Endodermal cell (in vitro differentiated cells): Measurements from ENCODE around the gene TUT7. TPM values are rescaled to one million over a fixed set of nuclear protein-coding genes. Genes with fewer than 3 reads are reported as not detected.

Source experiments
- DNase-seq: peaks from one replicate; pipeline ENCODE4 v3.0.0-alpha.2; 2017
- H3K27ac ChIP-seq: 2 replicates; pipeline ENCODE4 v1.5.1; 2013; ENCODE audit warnings: mild to moderate bottlenecking, low read depth, low read length, moderate library complexity
- H3K27me3 ChIP-seq: 2 replicates; pipeline ENCODE4 v1.6.1; 2013; ENCODE audit warnings: mild to moderate bottlenecking, low read length, moderate library complexity; ENCODE audit not compliant: insufficient read depth, control insufficient read depth, poor library complexity, severe bottlenecking
- H3K36me3 ChIP-seq: 2 replicates; pipeline ENCODE4 v1.7.0; 2013; ENCODE audit warnings: mild to moderate bottlenecking, low read length, moderate library complexity; ENCODE audit not compliant: control insufficient read depth, insufficient read depth
- H3K4me1 ChIP-seq: one replicate; pipeline ENCODE4 v1.7.0; 2013; ENCODE audit warnings: low read length; ENCODE audit not compliant: control insufficient read depth, insufficient read depth
- H3K4me3 ChIP-seq: 2 replicates; pipeline ENCODE4 v1.5.1; 2013; ENCODE audit warnings: mild to moderate bottlenecking, low read length, moderate library complexity
- H3K9ac ChIP-seq: 2 replicates; pipeline ENCODE4 v1.6.1; 2013; ENCODE audit warnings: mild to moderate bottlenecking, low read length, moderate library complexity; ENCODE audit not compliant: poor library complexity, severe bottlenecking; ENCODE audit errors: extremely low read depth
- H3K9me3 ChIP-seq: 2 replicates; pipeline ENCODE4 v1.6.1; 2013; ENCODE audit warnings: mild to moderate bottlenecking, low read length, moderate library complexity; ENCODE audit not compliant: control insufficient read depth
- H3K27ac Mint-ChIP-seq: 2 replicates; pipeline ENCODE4 v1.8.0; 2020; ENCODE audit warnings: mixed read lengths
- H3K27me3 Mint-ChIP-seq: 2 replicates; pipeline ENCODE4 v1.8.0; 2021; ENCODE audit warnings: mild to moderate bottlenecking, mixed read lengths; ENCODE audit not compliant: insufficient read depth
- H3K36me3 Mint-ChIP-seq: 2 replicates; pipeline ENCODE4 v1.8.0; 2020; ENCODE audit warnings: low read depth, mixed read lengths
- H3K4me1 Mint-ChIP-seq: 2 replicates; pipeline ENCODE4 v1.8.0; 2020; ENCODE audit warnings: mixed read lengths
- H3K4me3 Mint-ChIP-seq: 2 replicates; pipeline ENCODE4 v1.8.0; 2020; ENCODE audit warnings: mild to moderate bottlenecking, moderate library complexity, mixed read lengths
- H3K9me3 Mint-ChIP-seq: 2 replicates; pipeline ENCODE4 v1.8.0; 2020; ENCODE audit warnings: mild to moderate bottlenecking, mixed read lengths
- CTCF ChIP-seq: fragments of 200-600 bp; sonication (generic); conservative IDR thresholded peaks from 2 replicates; pipeline ENCODE4 v1.5.0; 2021; ENCODE audit warnings: antibody characterized with exemption, mild to moderate bottlenecking
- WGBS, 2 experiments: methylation state at CpG; one replicate each; pipeline versions ENCODE4 v1.1.5 to v1.1.7; 2013; ENCODE audit warnings: missing lambda C conversion rate in 2 of 2, mixed read lengths in 1 of 2; ENCODE audit not compliant: insufficient coverage in 1 of 2, insufficient read length in 1 of 2; 5-methylcytosine and 5-hydroxymethylcytosine counted together
- total RNA-seq, 2 donors: library from RNA; stranded (reverse); fragmentation: NEBNext Ultra II Directional in 1 of 2; extraction: Animal tissue kit (Norgen Biotek cat#: 25700) in 1 of 2; gene quantifications; 2 replicates in 1 of 2; 3 replicates in 1 of 2; pipeline ENCODE4 v1.2.1, GENCODE V29; 2021

TUT7 gene
- total RNA-seq, 2 donors from 2014 or later = 25.8 to 38.3 TPM

GRCh38 chr9:86275962-86276361 lies 78.2 kb downstream of the TUT7 start:
- Histone ChIP-seq H3K27me3 (no peaks in the 10 kb centered on the region), H3K4me1 (peaks cover 9% of the 10 kb centered on the region), H3K9me3 (peaks cover 6% of the 10 kb centered on the region), H3K9ac (no peak overlapping the region), H3K4me3 (no peak overlapping the region), H3K27ac (no peak overlapping the region), H3K36me3 (peaks cover 35% of the 10 kb centered on the region)
- peak; percentile 74 for TF ChIP-seq CTCF
- DNase-seq = peak; percentile 46
- Mint-ChIP-seq H3K27me3 (no peaks in the 10 kb centered on the region), H3K9me3 (peaks cover 3% of the 10 kb centered on the region), H3K4me3 (no peak overlapping the region), H3K27ac (no peak overlapping the region), H3K36me3 (peaks cover 28% of the 10 kb centered on the region), H3K4me1 (peaks cover 20% of the 10 kb centered on the region)
- 86 to 88% methylated on average over 1 to 3 of the region's 3 CpGs for WGBS, 2 experiments

GRCh38 chr9:86274821-86275643 lies 79.2 kb downstream of the TUT7 start:
- peaks cover 28% of the 10 kb centered on the region for H3K36me3 Mint-ChIP-seq
- 94 to 97% methylated on average over 4 to 6 of the region's 7 CpGs for WGBS, 2 experiments
- no peak overlapping the region for H3K4me3 Mint-ChIP-seq
- H3K36me3 ChIP-seq = peaks cover 35% of the 10 kb centered on the region
- peaks cover 9% of the 10 kb centered on the region for H3K4me1 ChIP-seq
- H3K4me3 ChIP-seq = no peak overlapping the region
- no peaks in the 10 kb centered on the region for H3K27me3 ChIP-seq
- H3K9me3 Mint-ChIP-seq = peaks cover 3% of the 10 kb centered on the region
- no peak overlapping the region for H3K27ac Mint-ChIP-seq
- peaks cover 6% of the 10 kb centered on the region for H3K9me3 ChIP-seq
- H3K4me1 Mint-ChIP-seq = peaks cover 13% of the 10 kb centered on the region
- DNase-seq = no peak
- no peaks in the 10 kb centered on the region for H3K27me3 Mint-ChIP-seq
- H3K9ac ChIP-seq = no peak overlapping the region
- H3K27ac ChIP-seq = no peak overlapping the region
- peak; percentile 40 for TF ChIP-seq CTCF

GRCh38 chr9:86272221-86272620 lies 82.0 kb downstream of the TUT7 start:
- Mint-ChIP-seq H3K27ac (no peak overlapping the region), H3K27me3 (no peaks in the 10 kb centered on the region), H3K36me3 (peaks cover 37% of the 10 kb centered on the region), H3K9me3 (peaks cover 6% of the 10 kb centered on the region), H3K4me1 (peaks cover 6% of the 10 kb centered on the region), H3K4me3 (no peak overlapping the region)
- TF ChIP-seq CTCF = no peak
- Histone ChIP-seq H3K9ac (no peak overlapping the region), H3K27ac (no peak overlapping the region), H3K9me3 (peaks cover 6% of the 10 kb centered on the region), H3K27me3 (no peaks in the 10 kb centered on the region), H3K36me3 (peaks cover 33% of the 10 kb centered on the region), H3K4me1 (no peaks in the 10 kb centered on the region), H3K4me3 (no peak overlapping the region)
- DNase-seq = no peak
- WGBS, 2 experiments = 93 to 94% methylated on average over 4 of the region's 4 CpGs
